Effector CD4-positive, alpha-beta T cell (primary cell): ENCODE data around the gene ABCC8.

ENCODE experiments used
- DNase-seq: peaks from one replicate; pipeline ENCODE4 v3.0.0-alpha.2; 2020

The ABCC8 gene

DNA sequence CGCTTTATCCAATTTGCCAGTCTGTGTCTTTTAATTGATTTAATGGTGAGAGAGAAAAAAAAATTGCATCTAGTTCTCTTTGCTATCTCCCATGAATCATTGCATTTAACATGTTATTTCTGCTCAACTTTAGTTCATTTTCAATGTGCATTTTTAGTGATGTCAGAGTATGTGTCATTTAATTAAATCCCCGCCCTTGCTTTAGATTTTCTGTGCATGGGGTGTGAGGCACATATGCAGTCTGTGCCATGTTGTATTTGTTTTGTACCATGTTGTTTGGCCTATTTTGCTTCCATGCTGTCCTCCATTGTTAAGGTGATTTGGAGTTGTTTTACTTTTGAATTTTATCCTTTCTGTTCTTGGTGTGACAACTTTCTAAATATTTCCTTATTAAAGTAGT is 133.4 kb downstream of the ABCC8 start:
- no peak for DNase-seq
